BLaER1 treated with 17β-estradiol and CSF1 and Interleukin-3, amounts not matched to agents 10 nM and 100 nM (cell line): ENCODE measurements around the gene NEMP1.

Source experiments
- H3K27ac ChIP-seq, 11 experiments: shearing (Covaris generic); formaldehyde crosslinking; 2 replicates each; pipeline ENCODE4 v1.8.1; 2022
- H3K27me3 ChIP-seq, 11 experiments: shearing (Covaris generic); formaldehyde crosslinking; 2 replicates each; pipeline ENCODE4 v1.8.1; 2022
- H3K36me3 ChIP-seq, 11 experiments: shearing (Covaris generic); formaldehyde crosslinking; 2 replicates each; pipeline ENCODE4 v1.8.1; 2022
- H3K4me1 ChIP-seq, 10 experiments: shearing (Covaris generic); formaldehyde crosslinking; 2 replicates each; pipeline ENCODE4 v1.8.1; 2022
- H3K4me2 ChIP-seq, 11 experiments: shearing (Covaris generic); formaldehyde crosslinking; 2 replicates each; pipeline ENCODE4 v1.8.1; 2022
- H3K4me3 ChIP-seq, 10 experiments: shearing (Covaris generic); formaldehyde crosslinking; 2 replicates each; pipeline ENCODE4 v1.8.1; 2022
- H3K9ac ChIP-seq, 11 experiments: shearing (Covaris generic); formaldehyde crosslinking; 2 replicates each; pipeline ENCODE4 v1.8.1; 2022
- H3K9me3 ChIP-seq, 11 experiments: shearing (Covaris generic); formaldehyde crosslinking; replicated peaks in 1 of 11; 2 replicates each; pipeline ENCODE4 v1.8.1; 2022
- H4K20me1 ChIP-seq, 11 experiments: shearing (Covaris generic); formaldehyde crosslinking; 2 replicates each; pipeline ENCODE4 v1.8.1; 2022
- Cebpa-rat ChIP-seq, 11 experiments: shearing (Covaris generic); IDR thresholded peaks; 2 replicates each; pipeline ENCODE4 v1.8.1; 2022

The NEMP1 gene

DNA sequence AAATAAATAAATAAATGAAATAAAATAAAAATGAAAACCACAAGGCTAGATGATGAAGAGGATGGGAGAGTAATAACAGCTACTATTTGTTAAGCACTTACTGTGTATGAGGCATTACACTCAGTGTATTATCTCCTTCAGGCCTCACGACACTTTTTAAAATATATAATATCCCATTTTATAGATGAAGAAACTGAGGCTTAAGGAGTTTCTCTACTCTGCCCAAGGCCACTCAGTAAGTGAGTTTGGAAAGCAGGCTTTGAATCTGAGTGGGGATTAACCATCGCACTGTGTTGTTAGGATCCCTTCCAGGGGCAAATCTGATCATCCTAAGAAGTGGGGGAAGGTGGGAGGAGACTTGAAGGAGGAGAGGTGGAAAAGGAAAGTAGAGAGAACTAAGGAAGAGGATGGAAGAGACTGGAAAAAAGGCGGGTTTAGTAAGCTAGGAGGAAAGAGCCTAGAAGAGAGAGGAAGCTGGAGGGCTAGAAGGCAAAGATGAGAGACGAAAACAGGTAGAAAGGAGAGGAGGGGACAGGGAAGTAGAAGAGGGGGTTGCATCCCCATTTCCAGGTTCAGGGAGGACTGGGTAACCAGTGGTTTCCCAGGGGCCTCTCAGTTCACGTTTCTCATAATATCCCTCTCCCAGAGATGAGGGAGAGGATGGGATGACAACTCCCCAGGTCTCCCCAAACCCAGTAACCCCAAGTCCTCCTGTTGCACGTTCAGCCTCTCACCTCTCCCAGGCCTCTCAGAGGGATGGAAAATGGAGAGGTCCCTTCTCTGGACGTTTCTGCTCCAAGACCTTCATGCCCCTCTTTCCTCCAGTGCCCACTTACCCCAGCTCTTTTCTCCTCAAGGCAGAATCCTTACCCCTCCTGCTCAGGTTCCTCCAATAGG lies 30.9 kb upstream of the NEMP1 start:
- H3K9ac ChIP-seq, result peak overlapping the region; percentile 94 to 100 (median 97)
- H3K4me2 ChIP-seq, result peak overlapping the region; percentile 93 to 100 (median 96)
- peaks cover 35 to 81% (median 69%) of the 10 kb centered on the region in 10 experiments for H3K4me1 ChIP-seq
- no peaks in the 10 kb centered on the region for H3K27me3 ChIP-seq
- no peak for TF ChIP-seq Cebpa-rat (IDR thresholded peaks at IDR 0.05)
- H3K9me3 ChIP-seq, result no peaks in the 10 kb centered on the region
- peaks cover 6 to 58% (median 56%) of the 10 kb centered on the region in 11 experiments; a peak in 21 of 22 replicates for H4K20me1 ChIP-seq
- H3K36me3 ChIP-seq, result peaks cover 38 to 50% (median 44%) of the 10 kb centered on the region in 11 experiments
- H3K4me3 ChIP-seq, result peak overlapping the region; percentile 78 to 99 (median 90)
- peak overlapping the region in 10 of 11 experiments; percentile 98 to 100 (median 98); a peak in 20 of 22 replicates for H3K27ac ChIP-seq

DNA sequence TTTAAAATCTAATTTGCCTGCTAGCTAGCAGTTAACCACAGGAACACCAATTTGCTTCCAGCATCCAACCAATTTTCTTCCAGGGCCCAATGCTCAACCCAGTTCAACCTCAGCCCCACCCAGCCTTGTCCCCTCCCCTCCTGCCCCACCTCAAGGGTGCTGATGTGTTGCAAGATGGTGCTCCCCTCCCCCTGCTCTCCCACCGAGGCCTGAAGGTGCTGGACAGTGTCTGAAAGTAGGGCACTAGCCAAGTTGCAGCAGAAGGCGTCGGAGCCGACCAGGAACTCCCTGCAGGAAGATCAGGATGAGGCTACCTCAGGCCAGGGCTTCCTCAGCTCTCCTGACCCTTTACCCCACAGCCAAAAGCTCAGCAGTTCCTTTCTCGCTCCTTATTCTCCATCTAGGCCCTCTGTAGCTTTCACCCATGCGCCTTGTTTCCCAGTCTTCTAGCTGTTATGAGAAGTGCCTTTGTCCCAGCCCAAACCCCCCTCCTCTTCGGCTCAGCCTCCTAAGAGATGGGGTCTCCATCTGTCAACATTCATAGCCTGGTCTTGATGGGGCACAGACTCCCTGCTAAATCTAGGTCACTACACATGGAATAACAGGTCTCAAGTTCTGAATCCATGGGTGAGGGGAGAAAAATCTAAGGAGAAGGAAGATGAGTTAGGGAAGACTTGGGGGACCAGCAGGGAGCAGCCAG lies 29.0 kb upstream of the NEMP1 start:
- Histone ChIP-seq H3K36me3 (peaks cover 56 to 69% (median 63%) of the 10 kb centered on the region in 11 experiments), H3K9ac (peak overlapping the region in 10 of 11 experiments; percentile 3 to 100 (median 96); a peak in 18 of 22 replicates), H4K20me1 (peaks cover 6 to 77% (median 61%) of the 10 kb centered on the region in 11 experiments; a peak in 21 of 22 replicates)

DNA sequence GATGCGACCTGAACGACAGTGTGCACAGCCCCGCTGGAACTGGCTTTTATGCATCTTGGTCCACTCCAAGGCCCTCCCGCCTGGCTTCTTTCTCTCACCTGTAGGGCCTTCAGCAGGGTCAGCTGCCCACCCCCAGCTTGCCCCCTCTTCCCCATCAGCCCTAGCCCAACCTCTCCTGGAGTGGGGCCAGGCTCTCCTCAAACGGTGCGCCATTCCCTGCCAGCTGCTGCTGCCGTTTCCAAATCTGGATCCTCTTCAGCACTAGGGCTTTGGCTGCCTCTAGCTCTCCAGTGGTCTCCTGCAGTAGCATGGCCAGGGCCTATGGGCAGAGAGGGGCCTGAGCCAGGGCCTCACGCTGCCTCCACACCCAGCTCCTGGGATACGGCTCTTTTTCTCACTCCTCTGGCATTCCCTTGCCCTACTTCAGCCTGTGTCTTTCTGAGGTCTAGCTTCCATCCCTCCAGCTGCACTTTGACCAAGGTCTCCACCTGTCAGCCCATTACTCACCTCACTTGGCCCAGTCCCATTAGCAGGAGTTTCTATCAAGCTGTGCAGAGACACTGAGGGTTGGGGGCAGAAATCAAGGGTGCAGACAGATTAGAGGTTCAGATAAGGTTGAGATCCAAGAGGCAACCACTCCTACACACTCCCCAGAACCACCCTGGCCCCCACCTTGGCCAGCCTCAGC lies 27.6 kb upstream of the NEMP1 start:
- H3K4me2 ChIP-seq, result peak overlapping the region in 5 of 11 experiments; percentile 13 to 98 (median 97); a peak in 8 of 22 replicates
- no peak for TF ChIP-seq Cebpa-rat (IDR thresholded peaks at IDR 0.05)
- peaks cover 27 to 89% (median 77%) of the 10 kb centered on the region in 10 experiments for H3K4me1 ChIP-seq
- no peaks in the 10 kb centered on the region for H3K27me3 ChIP-seq
- H3K9ac ChIP-seq, result peak overlapping the region in 6 of 11 experiments; percentile 9 to 99 (median 45); a peak in 7 of 22 replicates
- H3K9me3 ChIP-seq, result no peaks in the 10 kb centered on the region
- peak overlapping the region in 1 of 11 experiments; percentile 23; a peak in 2 of 22 replicates for H3K27ac ChIP-seq
- H3K4me3 ChIP-seq, result no peak overlapping the region
- H3K36me3 ChIP-seq, result peaks cover 70 to 83% (median 76%) of the 10 kb centered on the region in 11 experiments
- peaks cover 6 to 91% (median 69%) of the 10 kb centered on the region in 11 experiments; a peak in 21 of 22 replicates for H4K20me1 ChIP-seq

More for the DNA sequence above, 29.0 kb upstream of the NEMP1 start:
- Histone ChIP-seq H3K27ac (peak overlapping the region in 10 of 11 experiments; percentile 0 to 98 (median 38); a peak in 9 of 22 replicates), H3K4me3 (peak overlapping the region in 4 of 10 experiments; percentile 21 to 99 (median 88); a peak in 5 of 20 replicates), H3K9me3 (no peaks in the 10 kb centered on the region), H3K27me3 (no peaks in the 10 kb centered on the region), H3K4me1 (peaks cover 31 to 83% (median 72%) of the 10 kb centered on the region in 10 experiments), H3K4me2 (peak overlapping the region; percentile 93 to 100 (median 96); a peak in 20 of 22 replicates)
- no peak for TF ChIP-seq Cebpa-rat (IDR thresholded peaks at IDR 0.05)

DNA sequence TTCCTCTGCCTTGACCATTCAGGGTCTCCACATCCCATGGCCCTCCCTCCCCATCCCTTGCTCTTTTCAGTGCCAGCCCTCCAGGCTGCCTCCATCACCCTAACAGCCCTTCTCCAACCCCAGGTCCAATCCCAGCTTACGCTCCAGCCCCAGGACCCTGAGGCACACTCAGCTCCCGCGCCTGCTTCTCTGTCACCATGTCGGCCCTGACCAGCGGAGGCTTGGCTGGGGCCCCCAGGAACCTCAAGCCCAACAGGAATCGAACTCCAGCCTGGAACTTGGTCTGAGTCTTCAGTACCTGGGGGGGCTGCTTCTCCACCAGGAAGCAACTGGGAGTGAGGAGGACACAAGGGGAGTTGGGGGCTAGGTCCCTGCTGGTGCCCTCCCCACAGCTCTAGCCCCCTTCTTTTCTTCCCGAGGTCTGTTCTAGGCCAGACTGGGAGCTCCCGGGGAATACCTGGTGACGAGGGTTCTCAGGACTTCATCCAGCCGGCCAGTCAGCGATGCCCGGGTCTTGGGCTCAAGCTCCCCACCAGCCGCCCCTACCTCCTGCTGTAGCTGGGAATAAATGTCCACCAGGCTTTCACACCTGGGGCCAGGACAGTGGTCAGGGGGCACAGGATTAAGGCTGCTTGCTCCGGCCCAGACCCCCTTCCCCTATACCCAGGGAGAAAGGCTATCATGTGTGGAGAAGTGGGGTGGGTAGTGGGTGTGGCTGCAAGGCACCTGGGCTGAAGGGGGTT lies 26.6 kb upstream of the NEMP1 start:
- no peak for TF ChIP-seq Cebpa-rat (IDR thresholded peaks at IDR 0.05)
- Histone ChIP-seq H3K4me2 (peak overlapping the region in 5 of 11 experiments; percentile 17 to 98 (median 96); a peak in 7 of 22 replicates), H3K27me3 (no peaks in the 10 kb centered on the region), H3K4me3 (no peak overlapping the region), H3K9ac (peak overlapping the region in 9 of 11 experiments; percentile 2 to 60 (median 24); a peak in 9 of 22 replicates), H3K27ac (peak overlapping the region in 3 of 11 experiments; percentile 18 to 31 (median 23); a peak in 5 of 22 replicates), H3K36me3 (peaks cover 73 to 92% (median 85%) of the 10 kb centered on the region in 11 experiments), H3K4me1 (peaks cover 28 to 99% (median 81%) of the 10 kb centered on the region in 10 experiments), H3K9me3 (no peaks in the 10 kb centered on the region), H4K20me1 (peaks cover 6 to 100% (median 71%) of the 10 kb centered on the region in 11 experiments; a peak in 21 of 22 replicates)

- no peak for TF ChIP-seq Cebpa-rat (IDR thresholded peaks at IDR 0.05)
- Histone ChIP-seq H4K20me1 (peaks cover 1 to 100% (median 71%) of the 10 kb centered on the region in 11 experiments; a peak in 21 of 22 replicates), H3K36me3 (peaks cover 80 to 100% (median 93%) of the 10 kb centered on the region in 11 experiments), H3K4me3 (no peak overlapping the region), H3K4me2 (peak overlapping the region in 8 of 11 experiments; percentile 8 to 98 (median 48); a peak in 12 of 22 replicates), H3K27ac (peak overlapping the region in 6 of 11 experiments; percentile 1 to 71 (median 29); a peak in 8 of 22 replicates), H3K27me3 (no peaks in the 10 kb centered on the region), H3K9ac (peak overlapping the region in 6 of 11 experiments; percentile 9 to 56 (median 26); a peak in 5 of 22 replicates), H3K9me3 (no peaks in the 10 kb centered on the region), H3K4me1 (peaks cover 29 to 100% (median 81%) of the 10 kb centered on the region in 10 experiments)
Observed at GRCh38 chr12:57104292-57104910, 25.8 kb upstream of the NEMP1 start.

DNA sequence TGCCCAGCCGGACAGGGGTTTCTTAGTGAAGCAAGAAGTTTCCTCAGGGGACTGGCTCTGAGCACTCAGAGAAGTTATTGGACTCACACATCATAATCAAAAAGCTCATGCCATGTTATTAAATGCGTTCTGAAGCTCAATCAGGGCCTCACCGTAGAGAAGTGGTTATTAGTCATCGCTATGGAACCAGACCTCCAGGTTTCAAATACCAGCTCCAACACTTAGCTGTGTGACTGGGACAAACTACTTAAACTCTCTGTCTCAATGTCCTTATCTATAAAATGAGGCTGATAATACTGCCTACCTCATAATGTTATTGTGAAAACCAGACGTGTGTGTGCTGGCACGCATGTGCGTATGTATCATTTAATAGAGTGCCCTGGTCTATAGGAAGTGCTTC lies 25.3 kb upstream of the NEMP1 start:
- Histone ChIP-seq H3K4me3 (no peak overlapping the region), H3K9ac (peak overlapping the region in 7 of 11 experiments; percentile 9 to 56 (median 28); a peak in 5 of 22 replicates), H3K9me3 (no peaks in the 10 kb centered on the region), H3K36me3 (peaks cover 86 to 100% (median 98%) of the 10 kb centered on the region in 11 experiments), H3K4me2 (peak overlapping the region in 8 of 11 experiments; percentile 8 to 98 (median 48); a peak in 13 of 22 replicates), H4K20me1 (peaks cover 0 to 100% (median 70%) of the 10 kb centered on the region in 11 experiments; a peak in 20 of 22 replicates), H3K27me3 (no peaks in the 10 kb centered on the region), H3K4me1 (peaks cover 29 to 100% (median 81%) of the 10 kb centered on the region in 10 experiments), H3K27ac (peak overlapping the region in 6 of 11 experiments; percentile 1 to 71 (median 48); a peak in 9 of 22 replicates)
- TF ChIP-seq Cebpa-rat (IDR thresholded peaks at IDR 0.05), result no peak
